ENCODE results near the gene ELF2. TPM values are rescaled to one million over a fixed set of nuclear protein-coding genes. Genes with fewer than 3 reads are reported as not detected.

Gene ELF2
- polyA plus RNA-seq, 1 of the 3 experiments (the other 2 are of a cell fraction) = 14.0 TPM

DNA sequence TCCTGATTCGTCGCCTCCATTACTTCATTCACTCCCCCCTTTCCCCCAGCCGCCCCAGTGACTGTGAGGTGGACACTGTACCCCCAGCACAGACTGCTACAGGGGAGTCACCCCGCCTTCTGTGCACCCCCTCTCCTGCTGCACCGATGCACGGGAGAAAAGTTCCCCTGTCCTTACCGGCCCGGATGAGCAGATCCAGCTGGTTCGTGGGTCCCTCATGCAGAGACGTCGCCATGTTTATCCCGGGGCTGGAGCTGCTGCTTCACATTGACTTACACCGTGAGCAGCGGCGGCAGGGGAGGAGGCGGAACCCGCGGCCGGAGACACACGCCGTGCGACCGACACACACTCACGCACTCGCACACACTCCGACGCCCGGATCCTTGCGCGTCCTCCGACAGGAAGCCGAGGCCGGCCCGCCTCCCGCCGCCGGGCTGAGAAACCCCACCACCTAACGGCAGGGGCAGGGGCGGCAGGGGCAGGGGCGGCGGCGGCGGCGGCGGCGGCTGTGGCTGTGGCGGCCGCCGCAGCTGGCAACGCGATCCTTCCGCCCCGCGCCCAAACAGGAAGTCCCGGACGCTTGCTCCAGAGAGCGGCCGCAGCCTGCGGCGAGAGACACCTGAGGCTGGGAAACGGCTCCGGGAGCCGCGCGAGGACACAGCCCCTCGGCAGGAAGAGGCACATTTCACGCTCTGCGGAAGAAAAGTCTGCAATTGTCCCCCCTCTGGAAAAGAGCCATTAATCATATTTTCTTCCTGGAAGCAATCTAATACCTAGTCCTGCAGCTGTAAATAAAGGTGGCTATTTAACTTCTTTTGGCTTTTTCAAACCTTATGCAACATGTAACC lies 92.8 kb downstream of the ELF2 start (continued):
- TF ChIP-seq, protein P1, sequence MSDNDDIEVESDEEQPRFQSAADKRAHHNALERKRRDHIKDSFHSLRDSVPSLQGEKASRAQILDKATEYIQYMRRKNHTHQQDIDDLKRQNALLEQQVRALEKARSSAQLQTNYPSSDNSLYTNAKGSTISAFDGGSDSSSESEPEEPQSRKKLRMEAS (IDR thresholded peaks at IDR 0.05; ENCODE audit: low read depth) = peak; percentile 85
- TF ChIP-seq TAF1 (IDR thresholded peaks at IDR 0.05; ENCODE audit: borderline replicate concordance, low read depth, low read length) (peak; percentile 56; the same call in 1 of the 2 replicates), NRF1 (IDR thresholded peaks at IDR 0.05; ENCODE audit: low read depth, low read length) (no peak), SIN3A (IDR thresholded peaks at IDR 0.05; ENCODE audit: borderline replicate concordance, low read depth, low read length) (peak; percentile 47), FOXM1 (IDR thresholded peaks at IDR 0.05; ENCODE audit: low read depth) (no peak), FOSL2 (IDR thresholded peaks at IDR 0.05; ENCODE audit: borderline replicate concordance, low read depth) (no peak), FOXJ3 (CRISPR knock-in tag; IDR thresholded peaks at IDR 0.05) (no peak), GABPA (IDR thresholded peaks at IDR 0.05; ENCODE audit: low read depth) (peak; percentile 66), RXRA (IDR thresholded peaks at IDR 0.05; ENCODE audit: borderline replicate concordance, low read depth) (no peak), MXI1 (IDR thresholded peaks at IDR 0.05; ENCODE audit: low read depth, low read length) (no peak; the same call in none of the 2 replicates), TCF12 (IDR thresholded peaks at IDR 0.05) (no peak), SMC3 (IDR thresholded peaks at IDR 0.05; ENCODE audit: low read depth, low read length) (no peak)
- TF ChIP-seq, protein P2, sequence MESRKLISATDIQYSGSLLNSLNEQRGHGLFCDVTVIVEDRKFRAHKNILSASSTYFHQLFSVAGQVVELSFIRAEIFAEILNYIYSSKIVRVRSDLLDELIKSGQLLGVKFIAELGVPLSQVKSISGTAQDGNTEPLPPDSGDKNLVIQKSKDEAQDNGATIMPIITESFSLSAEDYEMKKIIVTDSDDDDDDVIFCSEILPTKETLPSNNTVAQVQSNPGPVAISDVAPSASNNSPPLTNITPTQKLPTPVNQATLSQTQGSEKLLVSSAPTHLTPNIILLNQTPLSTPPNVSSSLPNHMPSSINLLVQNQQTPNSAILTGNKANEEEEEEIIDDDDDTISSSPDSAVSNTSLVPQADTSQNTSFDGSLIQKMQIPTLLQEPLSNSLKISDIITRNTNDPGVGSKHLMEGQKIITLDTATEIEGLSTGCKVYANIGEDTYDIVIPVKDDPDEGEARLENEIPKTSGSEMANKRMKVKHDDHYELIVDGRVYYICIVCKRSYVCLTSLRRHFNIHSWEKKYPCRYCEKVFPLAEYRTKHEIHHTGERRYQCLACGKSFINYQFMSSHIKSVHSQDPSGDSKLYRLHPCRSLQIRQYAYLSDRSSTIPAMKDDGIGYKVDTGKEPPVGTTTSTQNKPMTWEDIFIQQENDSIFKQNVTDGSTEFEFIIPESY (IDR thresholded peaks at IDR 0.05; ENCODE audit: borderline replicate concordance, low read depth) = no peak
- TF ChIP-seq, protein P3, sequence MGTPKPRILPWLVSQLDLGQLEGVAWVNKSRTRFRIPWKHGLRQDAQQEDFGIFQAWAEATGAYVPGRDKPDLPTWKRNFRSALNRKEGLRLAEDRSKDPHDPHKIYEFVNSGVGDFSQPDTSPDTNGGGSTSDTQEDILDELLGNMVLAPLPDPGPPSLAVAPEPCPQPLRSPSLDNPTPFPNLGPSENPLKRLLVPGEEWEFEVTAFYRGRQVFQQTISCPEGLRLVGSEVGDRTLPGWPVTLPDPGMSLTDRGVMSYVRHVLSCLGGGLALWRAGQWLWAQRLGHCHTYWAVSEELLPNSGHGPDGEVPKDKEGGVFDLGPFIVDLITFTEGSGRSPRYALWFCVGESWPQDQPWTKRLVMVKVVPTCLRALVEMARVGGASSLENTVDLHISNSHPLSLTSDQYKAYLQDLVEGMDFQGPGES (IDR thresholded peaks at IDR 0.05; ENCODE audit: low read depth, low read length) = no peak
- TF ChIP-seq, protein P4, sequence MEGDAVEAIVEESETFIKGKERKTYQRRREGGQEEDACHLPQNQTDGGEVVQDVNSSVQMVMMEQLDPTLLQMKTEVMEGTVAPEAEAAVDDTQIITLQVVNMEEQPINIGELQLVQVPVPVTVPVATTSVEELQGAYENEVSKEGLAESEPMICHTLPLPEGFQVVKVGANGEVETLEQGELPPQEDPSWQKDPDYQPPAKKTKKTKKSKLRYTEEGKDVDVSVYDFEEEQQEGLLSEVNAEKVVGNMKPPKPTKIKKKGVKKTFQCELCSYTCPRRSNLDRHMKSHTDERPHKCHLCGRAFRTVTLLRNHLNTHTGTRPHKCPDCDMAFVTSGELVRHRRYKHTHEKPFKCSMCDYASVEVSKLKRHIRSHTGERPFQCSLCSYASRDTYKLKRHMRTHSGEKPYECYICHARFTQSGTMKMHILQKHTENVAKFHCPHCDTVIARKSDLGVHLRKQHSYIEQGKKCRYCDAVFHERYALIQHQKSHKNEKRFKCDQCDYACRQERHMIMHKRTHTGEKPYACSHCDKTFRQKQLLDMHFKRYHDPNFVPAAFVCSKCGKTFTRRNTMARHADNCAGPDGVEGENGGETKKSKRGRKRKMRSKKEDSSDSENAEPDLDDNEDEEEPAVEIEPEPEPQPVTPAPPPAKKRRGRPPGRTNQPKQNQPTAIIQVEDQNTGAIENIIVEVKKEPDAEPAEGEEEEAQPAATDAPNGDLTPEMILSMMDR (IDR thresholded peaks at IDR 0.05) = peak; percentile 39; the same call in 1 of the 2 replicates
